H1 (cell line): ENCODE measurements around the gene QSOX2.

ENCODE experiments used
- JUN ChIP-seq: IDR thresholded peaks from 2 replicates; pipeline ENCODE4 v1.6.1; 2011; ENCODE audit warnings: low read depth, mild to moderate bottlenecking, improper control_type of control experiment, low read length
- TAF1 ChIP-seq: IDR thresholded peaks from 2 replicates; pipeline ENCODE4 v1.6.1; 2011; ENCODE audit warnings: mild to moderate bottlenecking, low read depth, low read length
- TBP ChIP-seq: IDR thresholded peaks from 2 replicates; pipeline ENCODE4 v1.6.1; 2011; ENCODE audit warnings: low read depth, low read length, improper control_type of control experiment
- TF ChIP-seq, protein P1 (sequence below), 3 experiments: IDR thresholded peaks; 1 replicate in 2 of 3; 2 replicates in 1 of 3; pipeline versions ENCODE4 v1.5.1 to v1.6.1; 2011; ENCODE audit warnings: low read length in 3 of 3, mild to moderate bottlenecking in 3 of 3, inconsistent platforms in 2 of 3, low read depth in 1 of 3, moderate library complexity in 1 of 3; ENCODE audit not compliant: insufficient read depth in 1 of 3; ENCODE audit errors: control extremely low read depth in 1 of 3

DNA sequence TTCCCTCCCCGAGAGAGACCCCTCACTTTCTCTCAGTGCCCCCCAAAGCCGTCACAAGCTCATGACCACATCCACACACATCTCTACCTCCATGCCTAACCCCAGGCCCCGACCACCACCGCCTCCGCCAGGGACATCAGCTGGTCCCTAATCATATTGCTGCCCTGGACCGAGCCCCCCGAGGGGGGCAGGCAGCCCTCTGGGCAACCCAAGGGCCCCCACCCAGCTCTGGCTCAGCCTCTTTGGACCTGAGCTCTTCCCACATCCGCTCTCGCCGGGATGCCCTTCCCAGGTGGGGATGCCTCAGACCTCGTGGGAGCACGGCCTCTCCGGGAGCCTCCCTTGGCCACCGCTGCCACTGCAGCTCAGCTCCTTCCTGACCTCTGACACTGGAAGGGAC lies 59.2 kb downstream of the QSOX2 start:
- TF ChIP-seq TBP (no peak), JUN (no peak), TAF1 (no peak)
- TF ChIP-seq, protein P1, sequence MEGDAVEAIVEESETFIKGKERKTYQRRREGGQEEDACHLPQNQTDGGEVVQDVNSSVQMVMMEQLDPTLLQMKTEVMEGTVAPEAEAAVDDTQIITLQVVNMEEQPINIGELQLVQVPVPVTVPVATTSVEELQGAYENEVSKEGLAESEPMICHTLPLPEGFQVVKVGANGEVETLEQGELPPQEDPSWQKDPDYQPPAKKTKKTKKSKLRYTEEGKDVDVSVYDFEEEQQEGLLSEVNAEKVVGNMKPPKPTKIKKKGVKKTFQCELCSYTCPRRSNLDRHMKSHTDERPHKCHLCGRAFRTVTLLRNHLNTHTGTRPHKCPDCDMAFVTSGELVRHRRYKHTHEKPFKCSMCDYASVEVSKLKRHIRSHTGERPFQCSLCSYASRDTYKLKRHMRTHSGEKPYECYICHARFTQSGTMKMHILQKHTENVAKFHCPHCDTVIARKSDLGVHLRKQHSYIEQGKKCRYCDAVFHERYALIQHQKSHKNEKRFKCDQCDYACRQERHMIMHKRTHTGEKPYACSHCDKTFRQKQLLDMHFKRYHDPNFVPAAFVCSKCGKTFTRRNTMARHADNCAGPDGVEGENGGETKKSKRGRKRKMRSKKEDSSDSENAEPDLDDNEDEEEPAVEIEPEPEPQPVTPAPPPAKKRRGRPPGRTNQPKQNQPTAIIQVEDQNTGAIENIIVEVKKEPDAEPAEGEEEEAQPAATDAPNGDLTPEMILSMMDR (IDR thresholded peaks at IDR 0.05; ENCODE audit: control extremely low read depth in 1 of 3, insufficient read depth in 1 of 3, low read depth in 1 of 3, low read length in 3 of 3) = no peak
